MM.1S (cell line): ENCODE data around the gene CEP170B.

Experiments used
- DNase-seq: peaks from one replicate; pipeline ENCODE4 v3.0.0-alpha.2; 2015
- H2AFZ ChIP-seq: fragments of 300-600 bp; sonication (generic); 2 replicates; pipeline ENCODE4 v1.6.0; 2016; ENCODE audit warnings: antibody characterized with exemption, low read length
- H3F3A ChIP-seq: fragments of 300-600 bp; sonication (generic); 2 replicates; pipeline ENCODE4 v1.6.1; 2016; ENCODE audit warnings: mild to moderate bottlenecking, antibody characterized with exemption, low read length, moderate library complexity, mixed read lengths; ENCODE audit not compliant: insufficient read depth
- H3K27ac ChIP-seq: fragments of 300-600 bp; sonication (generic); 2 replicates; pipeline ENCODE4 v1.5.1; 2016; ENCODE audit warnings: mild to moderate bottlenecking, low read length
- H3K27me3 ChIP-seq: fragments of 300-600 bp; sonication (generic); replicated peaks from 2 replicates; pipeline ENCODE4 v1.6.0; 2016; ENCODE audit warnings: low read length; ENCODE audit not compliant: insufficient read depth
- H3K36me3 ChIP-seq: fragments of 300-600 bp; sonication (generic); replicated peaks from 2 replicates; pipeline ENCODE4 v1.6.1; 2016; ENCODE audit warnings: mild to moderate bottlenecking, low read length, mixed read lengths; ENCODE audit not compliant: insufficient read depth
- H3K4me1 ChIP-seq: fragments of 300-600 bp; sonication (generic); 2 replicates; pipeline ENCODE4 v1.6.1; 2016; ENCODE audit warnings: low read length, mixed read lengths
- H3K4me2 ChIP-seq: fragments of 300-600 bp; sonication (generic); 2 replicates; pipeline ENCODE4 v1.6.0; 2016; ENCODE audit warnings: low read depth, low read length
- H3K4me3 ChIP-seq: fragments of 300-600 bp; sonication (generic); 2 replicates; pipeline ENCODE4 v1.5.1; 2016; ENCODE audit warnings: low read length, mixed read lengths
- H3K79me2 ChIP-seq: fragments of 300-600 bp; sonication (generic); 2 replicates; pipeline ENCODE4 v1.6.1; 2016; ENCODE audit warnings: mixed run types, low read length, mixed read lengths
- H3K9ac ChIP-seq: fragments of 300-600 bp; sonication (generic); 2 replicates; pipeline ENCODE4 v1.6.1; 2016; ENCODE audit warnings: low read length, mixed read lengths
- H3K9me2 ChIP-seq: fragments of 300-600 bp; sonication (generic); replicated peaks from 2 replicates; pipeline ENCODE4 v1.6.1; 2016; ENCODE audit warnings: mild to moderate bottlenecking, low read length, mixed read lengths; ENCODE audit not compliant: insufficient read depth
- H3K9me3 ChIP-seq: fragments of 300-600 bp; sonication (generic); replicated peaks from 2 replicates; pipeline ENCODE4 v1.6.1; 2016; ENCODE audit warnings: mild to moderate bottlenecking, low read length, mixed read lengths; ENCODE audit not compliant: insufficient read depth
- H4K20me1 ChIP-seq: fragments of 300-600 bp; sonication (generic); 2 replicates; pipeline ENCODE4 v1.6.1; 2016; ENCODE audit warnings: mild to moderate bottlenecking, low read length, moderate library complexity, mixed read lengths; ENCODE audit not compliant: insufficient read depth
- CTCF ChIP-seq: fragments of 300-600 bp; sonication (generic); IDR thresholded peaks from 2 replicates; pipeline ENCODE4 v1.5.1; 2016; ENCODE audit warnings: antibody characterized with exemption, low read length, mixed read lengths
- EZH2 ChIP-seq: fragments of 300-600 bp; sonication (generic); optimal IDR thresholded peaks from 2 replicates; pipeline ENCODE3; 2017; ENCODE audit warnings: low read depth, mild to moderate bottlenecking, antibody characterized with exemption, low read length, mixed read lengths
- EZH2phosphoT487 ChIP-seq: fragments of 300-600 bp; sonication (generic); IDR thresholded peaks from 2 replicates; pipeline ENCODE4 v1.6.1; 2018; ENCODE audit warnings: antibody characterized with exemption, low read length

The CEP170B gene

DNA sequence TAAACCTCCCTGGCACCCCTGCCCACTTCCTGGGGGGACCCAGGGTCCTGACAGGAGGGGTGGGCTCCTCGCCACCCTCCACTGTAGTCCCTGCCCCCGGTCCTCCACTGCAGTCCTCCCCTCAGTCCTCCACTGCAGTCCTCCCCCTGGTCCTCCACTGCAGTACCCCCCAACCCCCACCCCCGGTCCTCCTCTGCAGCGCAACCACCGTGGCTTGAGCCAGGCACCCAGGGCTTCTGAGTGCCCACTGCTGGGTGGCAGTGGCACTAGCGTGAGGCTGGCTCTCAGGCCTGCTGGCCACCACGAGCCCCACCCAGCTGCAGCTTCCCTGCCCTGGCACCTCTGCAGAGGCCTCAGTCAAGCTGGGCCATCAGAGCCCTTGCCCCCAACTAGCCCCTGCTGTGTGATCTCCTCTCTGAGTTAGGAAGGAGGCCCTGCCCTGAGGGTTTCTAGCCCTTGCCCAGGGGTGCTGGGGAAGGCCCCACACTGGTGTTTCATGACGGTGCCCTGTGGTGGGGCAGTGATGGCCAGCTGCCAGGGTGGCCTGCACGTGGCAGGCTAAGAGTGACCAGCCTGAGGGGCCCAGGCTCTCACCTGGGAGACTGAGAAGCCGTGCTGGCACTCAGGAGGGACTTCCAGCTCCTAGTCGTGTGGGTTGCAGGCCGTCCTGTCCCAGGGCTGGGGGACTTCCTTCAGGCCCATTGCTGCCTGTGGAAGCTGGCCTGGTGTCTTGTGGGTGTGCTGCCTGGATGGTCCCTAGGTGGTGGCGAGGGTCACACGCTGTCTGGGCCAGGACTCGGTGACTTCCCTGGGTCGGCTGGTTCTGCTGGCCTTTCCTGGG, 9.7 kb downstream of the CEP170B start:
- H3K4me1 ChIP-seq, result no peaks in the 10 kb centered on the region
- no peaks in the 10 kb centered on the region for H3K27me3 ChIP-seq
- no peaks in the 10 kb centered on the region for H3K9me3 ChIP-seq
- H3K4me3 ChIP-seq, result no peak overlapping the region
- no peaks in the 10 kb centered on the region for H3F3A ChIP-seq
- no peak overlapping the region for H2AFZ ChIP-seq
- no peak for DNase-seq
- H3K27ac ChIP-seq, result no peak overlapping the region
- TF ChIP-seq CTCF (no peak), EZH2 (no peak), EZH2phosphoT487 (no peak)
- H3K9me2 ChIP-seq, result no peaks in the 10 kb centered on the region
- no peaks in the 10 kb centered on the region for H4K20me1 ChIP-seq
- H3K36me3 ChIP-seq, result no peaks in the 10 kb centered on the region
- H3K4me2 ChIP-seq, result no peak overlapping the region
- no peak overlapping the region for H3K9ac ChIP-seq
- H3K79me2 ChIP-seq, result no peaks in the 10 kb centered on the region

DNA sequence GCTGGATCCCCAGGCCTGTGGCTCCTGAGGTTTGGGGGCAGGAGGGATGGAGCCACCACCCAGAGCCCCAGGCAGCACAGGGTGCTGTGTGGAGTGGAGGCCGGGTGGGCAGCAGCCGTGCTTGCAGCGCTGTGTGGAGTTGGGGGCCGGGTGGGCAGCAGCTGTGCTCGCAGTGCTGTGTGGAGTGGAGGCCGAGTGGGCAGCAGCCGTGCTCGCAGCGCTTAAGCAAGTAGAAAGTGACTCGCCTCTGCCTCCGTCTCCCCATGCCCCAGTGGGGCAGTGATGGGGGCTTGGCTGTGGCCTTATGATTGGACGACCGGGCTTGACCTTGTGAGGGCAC, 10.3 kb downstream of the CEP170B start:
- no peaks in the 10 kb centered on the region for H3K36me3 ChIP-seq
- no peak overlapping the region for H3K27ac ChIP-seq
- no peaks in the 10 kb centered on the region for H3K79me2 ChIP-seq
- H3K4me3 ChIP-seq, result no peak overlapping the region
- TF ChIP-seq CTCF, result no peak
- TF ChIP-seq EZH2, result no peak
- TF ChIP-seq EZH2phosphoT487, result no peak
- no peaks in the 10 kb centered on the region for H3K4me1 ChIP-seq
- no peaks in the 10 kb centered on the region for H3F3A ChIP-seq
- no peaks in the 10 kb centered on the region for H3K9me3 ChIP-seq
- no peak overlapping the region for H3K9ac ChIP-seq
- H4K20me1 ChIP-seq, result no peaks in the 10 kb centered on the region
- H3K4me2 ChIP-seq, result no peak overlapping the region
- no peak for DNase-seq
- no peak overlapping the region for H2AFZ ChIP-seq
- H3K9me2 ChIP-seq, result no peaks in the 10 kb centered on the region
- H3K27me3 ChIP-seq, result no peaks in the 10 kb centered on the region

DNA sequence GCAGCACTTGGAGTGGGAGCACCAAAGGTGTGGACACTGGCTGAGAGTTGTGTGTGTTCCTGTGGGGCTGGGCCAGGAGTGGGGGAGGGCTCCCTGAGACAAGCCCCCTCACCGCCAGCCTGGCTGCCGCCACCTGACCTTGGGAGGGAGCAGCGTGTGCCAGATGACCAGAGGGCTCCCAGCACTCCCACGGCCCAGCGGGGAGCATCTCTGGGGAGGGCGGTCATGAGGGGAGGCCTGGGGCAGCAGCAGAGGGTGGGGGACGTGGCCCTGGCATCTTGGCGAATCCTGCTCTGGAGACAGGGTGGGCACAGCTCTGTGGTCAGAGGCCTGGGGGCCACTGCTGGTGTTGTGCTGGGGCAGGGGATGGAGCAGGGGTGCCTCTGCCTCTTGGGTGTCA, 10.7 kb downstream of the CEP170B start:
- Histone ChIP-seq H3K9me2 (no peaks in the 10 kb centered on the region), H3K4me2 (no peak overlapping the region), H3K9ac (no peak overlapping the region), H3K4me1 (no peaks in the 10 kb centered on the region), H3K36me3 (no peaks in the 10 kb centered on the region), H4K20me1 (no peaks in the 10 kb centered on the region), H2AFZ (no peak overlapping the region), H3K79me2 (no peaks in the 10 kb centered on the region), H3K27ac (no peak overlapping the region), H3K9me3 (no peaks in the 10 kb centered on the region), H3K4me3 (no peak overlapping the region), H3K27me3 (no peaks in the 10 kb centered on the region), H3F3A (no peaks in the 10 kb centered on the region)
- TF ChIP-seq EZH2phosphoT487 (no peak), CTCF (no peak), EZH2 (no peak)
- no peak for DNase-seq
